ENCODE data around the gene SF3A2.

Gene SF3A2

DNA sequence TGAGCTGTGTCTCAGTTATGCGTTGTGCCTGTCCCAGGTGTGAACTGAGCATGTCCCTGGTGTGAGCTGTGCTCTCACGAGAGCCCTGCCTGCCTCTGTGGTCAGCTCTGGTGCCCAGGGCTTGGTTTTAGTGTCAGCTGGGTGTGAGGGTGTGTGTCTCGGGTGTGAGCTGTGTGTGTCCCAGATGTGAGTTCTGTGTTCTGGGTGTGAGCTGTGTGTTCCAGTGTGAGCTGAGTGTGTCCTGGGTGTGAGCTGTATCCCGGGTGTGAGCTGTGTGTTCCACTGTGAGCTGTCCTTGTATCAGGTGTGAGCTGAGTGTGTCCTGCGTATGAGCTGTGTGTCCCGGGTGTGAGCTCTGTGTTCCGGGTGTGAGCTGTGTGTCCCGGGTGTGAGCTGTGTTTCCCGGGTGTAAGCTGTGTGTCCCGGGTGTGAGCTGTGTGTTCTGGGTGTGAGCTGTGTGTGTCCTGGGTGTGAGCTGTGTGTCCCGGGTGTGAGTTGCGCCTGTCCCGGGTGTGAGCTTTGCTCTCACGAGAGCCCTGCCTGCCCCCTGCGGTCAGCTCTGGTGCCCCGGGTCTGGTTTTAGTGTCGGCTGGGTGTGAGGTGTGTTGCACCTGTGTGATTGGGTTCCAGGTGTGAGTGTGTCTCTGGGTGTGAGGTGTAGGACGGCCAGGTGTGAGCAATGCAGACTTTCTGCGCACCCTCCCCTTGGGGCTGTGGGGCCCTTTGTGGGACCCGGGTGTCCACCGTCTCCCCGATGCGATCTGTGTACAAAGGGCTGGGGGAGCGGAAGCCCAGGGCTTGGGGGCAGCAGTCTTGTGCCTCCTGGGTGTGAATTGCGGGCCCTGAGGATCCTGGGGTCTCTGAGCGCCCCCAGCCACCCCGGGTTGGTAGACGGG lies 52.4 kb downstream of the SF3A2 start:
- TF ChIP-seq TCF4 (CRISPR knock-in tag; IDR thresholded peaks at IDR 0.05; ENCODE audit: borderline replicate concordance): no peak
- no peak for TF ChIP-seq ESRRG (CRISPR knock-in tag; IDR thresholded peaks at IDR 0.05)
- TF ChIP-seq ZC3H10 (CRISPR knock-in tag; IDR thresholded peaks at IDR 0.05): no peak
- TF ChIP-seq, protein P1, sequence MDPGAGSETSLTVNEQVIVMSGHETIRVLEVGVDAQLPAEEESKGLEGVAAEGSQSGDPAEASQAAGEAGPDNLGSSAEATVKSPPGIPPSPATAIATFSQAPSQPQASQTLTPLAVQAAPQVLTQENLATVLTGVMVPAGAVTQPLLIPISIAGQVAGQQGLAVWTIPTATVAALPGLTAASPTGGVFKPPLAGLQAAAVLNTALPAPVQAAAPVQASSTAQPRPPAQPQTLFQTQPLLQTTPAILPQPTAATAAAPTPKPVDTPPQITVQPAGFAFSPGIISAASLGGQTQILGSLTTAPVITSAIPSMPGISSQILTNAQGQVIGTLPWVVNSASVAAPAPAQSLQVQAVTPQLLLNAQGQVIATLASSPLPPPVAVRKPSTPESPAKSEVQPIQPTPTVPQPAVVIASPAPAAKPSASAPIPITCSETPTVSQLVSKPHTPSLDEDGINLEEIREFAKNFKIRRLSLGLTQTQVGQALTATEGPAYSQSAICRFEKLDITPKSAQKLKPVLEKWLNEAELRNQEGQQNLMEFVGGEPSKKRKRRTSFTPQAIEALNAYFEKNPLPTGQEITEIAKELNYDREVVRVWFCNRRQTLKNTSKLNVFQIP (CRISPR knock-in tag; IDR thresholded peaks at IDR 0.05; ENCODE audit: borderline replicate concordance, low read depth): no peak
- no peak for TF ChIP-seq BACH2 (CRISPR knock-in tag; IDR thresholded peaks at IDR 0.05; ENCODE audit: borderline replicate concordance)
- TF ChIP-seq RARB (CRISPR knock-in tag; IDR thresholded peaks at IDR 0.05): no peak
- no peak for TF ChIP-seq ISL1 (CRISPR knock-in tag; IDR thresholded peaks at IDR 0.05)
- TF ChIP-seq ZNF565 (CRISPR knock-in tag; conservative IDR thresholded peaks at IDR 0.05; ENCODE audit: low read depth): no peak
- TF ChIP-seq, protein P2, sequence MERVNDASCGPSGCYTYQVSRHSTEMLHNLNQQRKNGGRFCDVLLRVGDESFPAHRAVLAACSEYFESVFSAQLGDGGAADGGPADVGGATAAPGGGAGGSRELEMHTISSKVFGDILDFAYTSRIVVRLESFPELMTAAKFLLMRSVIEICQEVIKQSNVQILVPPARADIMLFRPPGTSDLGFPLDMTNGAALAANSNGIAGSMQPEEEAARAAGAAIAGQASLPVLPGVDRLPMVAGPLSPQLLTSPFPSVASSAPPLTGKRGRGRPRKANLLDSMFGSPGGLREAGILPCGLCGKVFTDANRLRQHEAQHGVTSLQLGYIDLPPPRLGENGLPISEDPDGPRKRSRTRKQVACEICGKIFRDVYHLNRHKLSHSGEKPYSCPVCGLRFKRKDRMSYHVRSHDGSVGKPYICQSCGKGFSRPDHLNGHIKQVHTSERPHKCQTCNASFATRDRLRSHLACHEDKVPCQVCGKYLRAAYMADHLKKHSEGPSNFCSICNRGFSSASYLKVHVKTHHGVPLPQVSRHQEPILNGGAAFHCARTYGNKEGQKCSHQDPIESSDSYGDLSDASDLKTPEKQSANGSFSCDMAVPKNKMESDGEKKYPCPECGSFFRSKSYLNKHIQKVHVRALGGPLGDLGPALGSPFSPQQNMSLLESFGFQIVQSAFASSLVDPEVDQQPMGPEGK (CRISPR knock-in tag; IDR thresholded peaks at IDR 0.05; ENCODE audit: borderline replicate concordance): no peak
- TF ChIP-seq ZFP30 (CRISPR knock-in tag; IDR thresholded peaks at IDR 0.05): no peak
- no peak for TF ChIP-seq ZNF70 (CRISPR knock-in tag; IDR thresholded peaks at IDR 0.05)
- TF ChIP-seq PPARA (CRISPR knock-in tag; IDR thresholded peaks at IDR 0.05; ENCODE audit: borderline replicate concordance): no peak
- TF ChIP-seq, protein P3, sequence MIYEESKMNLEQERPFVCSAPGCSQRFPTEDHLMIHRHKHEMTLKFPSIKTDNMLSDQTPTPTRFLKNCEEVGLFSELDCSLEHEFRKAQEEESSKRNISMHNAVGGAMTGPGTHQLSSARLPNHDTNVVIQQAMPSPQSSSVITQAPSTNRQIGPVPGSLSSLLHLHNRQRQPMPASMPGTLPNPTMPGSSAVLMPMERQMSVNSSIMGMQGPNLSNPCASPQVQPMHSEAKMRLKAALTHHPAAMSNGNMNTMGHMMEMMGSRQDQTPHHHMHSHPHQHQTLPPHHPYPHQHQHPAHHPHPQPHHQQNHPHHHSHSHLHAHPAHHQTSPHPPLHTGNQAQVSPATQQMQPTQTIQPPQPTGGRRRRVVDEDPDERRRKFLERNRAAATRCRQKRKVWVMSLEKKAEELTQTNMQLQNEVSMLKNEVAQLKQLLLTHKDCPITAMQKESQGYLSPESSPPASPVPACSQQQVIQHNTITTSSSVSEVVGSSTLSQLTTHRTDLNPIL (CRISPR knock-in tag; IDR thresholded peaks at IDR 0.05; ENCODE audit: low read depth): no peak
- no peak for TF ChIP-seq ARNTL (CRISPR knock-in tag; IDR thresholded peaks at IDR 0.05; ENCODE audit: borderline replicate concordance, low read depth)
- TF ChIP-seq TSHZ2 (CRISPR knock-in tag; IDR thresholded peaks at IDR 0.05): no peak
- TF ChIP-seq GLIS3 (CRISPR knock-in tag; IDR thresholded peaks at IDR 0.05): no peak
- TF ChIP-seq, protein P4, sequence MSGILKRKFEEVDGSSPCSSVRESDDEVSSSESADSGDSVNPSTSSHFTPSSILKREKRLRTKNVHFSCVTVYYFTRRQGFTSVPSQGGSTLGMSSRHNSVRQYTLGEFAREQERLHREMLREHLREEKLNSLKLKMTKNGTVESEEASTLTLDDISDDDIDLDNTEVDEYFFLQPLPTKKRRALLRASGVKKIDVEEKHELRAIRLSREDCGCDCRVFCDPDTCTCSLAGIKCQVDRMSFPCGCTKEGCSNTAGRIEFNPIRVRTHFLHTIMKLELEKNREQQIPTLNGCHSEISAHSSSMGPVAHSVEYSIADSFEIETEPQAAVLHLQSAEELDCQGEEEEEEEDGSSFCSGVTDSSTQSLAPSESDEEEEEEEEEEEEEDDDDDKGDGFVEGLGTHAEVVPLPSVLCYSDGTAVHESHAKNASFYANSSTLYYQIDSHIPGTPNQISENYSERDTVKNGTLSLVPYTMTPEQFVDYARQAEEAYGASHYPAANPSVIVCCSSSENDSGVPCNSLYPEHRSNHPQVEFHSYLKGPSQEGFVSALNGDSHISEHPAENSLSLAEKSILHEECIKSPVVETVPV (CRISPR knock-in tag; IDR thresholded peaks at IDR 0.05): no peak
- no peak for TF ChIP-seq CSDC2 (CRISPR knock-in tag; IDR thresholded peaks at IDR 0.05)
- no peak for TF ChIP-seq OSR1 (CRISPR knock-in tag; IDR thresholded peaks at IDR 0.05)
- no peak for TF ChIP-seq SNAI2 (CRISPR knock-in tag; IDR thresholded peaks at IDR 0.05)
- no peak for ATAC-seq

DNA sequence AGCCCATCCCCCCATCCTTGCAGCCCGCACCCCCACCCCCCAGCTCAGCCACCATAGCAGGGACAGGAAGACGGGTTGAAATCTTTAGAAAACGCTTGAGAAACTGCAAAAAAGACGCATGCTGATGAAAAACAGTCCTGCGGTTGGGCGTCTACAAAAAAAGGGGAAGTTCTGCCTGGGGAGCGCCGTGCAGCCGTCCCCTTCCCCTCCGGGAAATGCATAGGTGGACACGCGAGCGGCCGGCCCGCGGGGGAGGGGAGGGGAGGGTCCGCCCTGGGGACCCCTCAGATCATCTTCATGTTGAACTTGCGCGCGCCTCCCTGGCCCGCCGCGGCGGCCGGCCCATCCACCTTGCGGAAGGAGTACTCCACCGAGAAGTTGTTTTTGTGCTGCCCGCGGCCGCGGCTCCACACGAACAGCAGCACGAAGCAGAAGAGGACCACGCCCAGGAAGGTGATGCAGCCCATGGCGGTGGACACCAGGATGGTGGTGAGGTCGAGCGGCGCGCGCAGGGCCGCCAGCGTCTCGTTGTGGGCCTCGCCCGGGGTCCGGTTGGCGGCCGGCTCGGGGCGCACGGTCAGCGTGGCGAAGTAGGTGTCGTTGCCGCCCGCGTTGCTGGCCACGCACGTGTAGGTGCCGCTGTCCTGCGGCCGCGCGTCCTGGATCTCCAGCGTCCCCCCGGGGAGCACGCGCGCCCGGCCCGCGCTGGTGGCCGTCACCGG lies 53.3 kb downstream of the SF3A2 start:
- ATAC-seq: no peak
- TF ChIP-seq ISL1 (CRISPR knock-in tag; IDR thresholded peaks at IDR 0.05): no peak
- TF ChIP-seq ZFP30 (CRISPR knock-in tag; IDR thresholded peaks at IDR 0.05): no peak
- TF ChIP-seq ZNF70 (CRISPR knock-in tag; IDR thresholded peaks at IDR 0.05): no peak
- TF ChIP-seq ARNTL (CRISPR knock-in tag; IDR thresholded peaks at IDR 0.05; ENCODE audit: borderline replicate concordance, low read depth): no peak
- TF ChIP-seq ZNF8 (CRISPR knock-in tag; IDR thresholded peaks at IDR 0.05): no peak
- no peak for TF ChIP-seq TSHZ2 (CRISPR knock-in tag; IDR thresholded peaks at IDR 0.05)
- TF ChIP-seq ESRRG (CRISPR knock-in tag; IDR thresholded peaks at IDR 0.05): no peak
- TF ChIP-seq, protein P2 (CRISPR knock-in tag; IDR thresholded peaks at IDR 0.05; ENCODE audit: borderline replicate concordance): no peak
- TF ChIP-seq ZFP3 (CRISPR knock-in tag; IDR thresholded peaks at IDR 0.05): no peak
- no peak for TF ChIP-seq PPARA (CRISPR knock-in tag; IDR thresholded peaks at IDR 0.05; ENCODE audit: borderline replicate concordance)
